HTERT RPE-1 (cell line): ENCODE measurements around the gene CHRM4.

Experiments used
- in situ Hi-C: fragments of 300-500 bp; cut with MboI; formaldehyde crosslinking; loops from 4 replicates; pipeline ENCODE4 v1.14.3; 2020; ENCODE audit warnings: low sequenced_read_pairs

The CHRM4 gene

DNA sequence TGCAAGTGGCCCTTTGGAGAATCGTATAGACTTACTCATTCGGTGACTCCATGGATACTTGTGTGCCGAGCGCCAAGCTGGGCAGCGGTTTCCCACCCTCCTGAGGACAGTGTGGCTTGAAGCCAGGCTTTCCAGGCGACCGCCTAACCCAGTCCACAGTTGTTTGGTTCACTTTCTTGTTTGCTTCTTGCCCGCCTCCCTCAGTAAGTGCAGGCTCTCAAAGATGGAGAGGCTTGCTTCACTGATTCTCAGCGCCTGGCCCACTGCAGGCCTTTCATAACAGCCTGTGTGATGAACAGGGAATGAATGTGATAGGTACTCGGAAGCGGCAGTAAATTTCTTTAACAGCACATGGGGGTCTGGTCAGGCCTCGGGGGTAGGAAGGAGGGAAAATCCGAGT, 21.3 kb downstream of the CHRM4 start:
- in situ Hi-C loops: no loop called here

DNA sequence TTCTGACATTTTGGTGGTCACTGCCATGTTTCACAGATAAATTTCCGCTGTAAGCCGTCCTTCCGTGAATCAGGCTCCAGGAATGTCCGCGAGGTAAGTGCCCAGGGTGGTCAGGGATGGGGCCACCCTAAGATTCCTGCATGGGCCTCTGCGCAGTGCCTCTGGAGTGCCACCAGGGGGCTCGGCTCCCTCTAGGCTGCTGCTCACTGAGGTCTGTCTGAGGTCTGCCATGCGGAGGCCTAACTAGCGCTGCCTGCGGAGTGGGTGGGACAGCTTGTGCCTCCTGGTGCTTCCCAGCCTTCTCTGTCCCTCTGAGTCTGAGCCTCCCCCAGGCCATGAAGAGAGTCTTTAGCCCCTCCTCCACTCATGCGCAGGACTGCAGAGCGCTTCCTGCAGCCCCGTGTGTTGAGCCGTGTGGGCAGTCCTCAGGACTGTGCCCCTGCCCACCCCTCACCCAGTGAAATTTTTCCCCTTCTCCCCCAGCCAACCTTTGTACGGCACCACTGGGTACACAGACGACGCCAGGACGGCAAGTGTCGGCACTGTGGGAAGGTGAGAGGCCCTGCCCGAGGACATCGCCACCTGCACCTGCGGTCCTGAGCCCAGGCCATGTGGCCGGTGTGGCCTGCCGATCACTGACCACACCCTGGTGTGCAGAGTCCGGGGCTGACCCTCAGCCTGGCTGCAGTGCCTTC, 22.0 kb downstream of the CHRM4 start:
- in situ Hi-C loops: no loop called here

DNA sequence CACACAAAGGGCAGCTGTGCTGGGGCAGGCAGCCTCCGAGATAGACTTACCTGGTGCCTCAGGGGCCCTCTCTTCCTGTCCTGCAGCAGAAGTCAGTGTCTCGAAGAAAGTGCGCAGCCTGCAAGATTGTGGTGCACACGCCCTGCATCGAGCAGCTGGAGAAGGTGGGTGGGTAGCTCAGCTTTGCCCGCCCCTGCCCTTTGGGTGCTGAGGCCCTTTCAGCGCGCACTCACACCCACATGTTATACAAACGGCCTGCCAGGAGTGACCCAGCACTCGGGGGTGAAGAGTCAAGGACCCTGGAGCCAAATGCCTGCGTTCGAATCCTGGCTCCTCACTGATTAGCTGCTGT, 23.7 kb downstream of the CHRM4 start:
- in situ Hi-C loops: no loop called here

DNA sequence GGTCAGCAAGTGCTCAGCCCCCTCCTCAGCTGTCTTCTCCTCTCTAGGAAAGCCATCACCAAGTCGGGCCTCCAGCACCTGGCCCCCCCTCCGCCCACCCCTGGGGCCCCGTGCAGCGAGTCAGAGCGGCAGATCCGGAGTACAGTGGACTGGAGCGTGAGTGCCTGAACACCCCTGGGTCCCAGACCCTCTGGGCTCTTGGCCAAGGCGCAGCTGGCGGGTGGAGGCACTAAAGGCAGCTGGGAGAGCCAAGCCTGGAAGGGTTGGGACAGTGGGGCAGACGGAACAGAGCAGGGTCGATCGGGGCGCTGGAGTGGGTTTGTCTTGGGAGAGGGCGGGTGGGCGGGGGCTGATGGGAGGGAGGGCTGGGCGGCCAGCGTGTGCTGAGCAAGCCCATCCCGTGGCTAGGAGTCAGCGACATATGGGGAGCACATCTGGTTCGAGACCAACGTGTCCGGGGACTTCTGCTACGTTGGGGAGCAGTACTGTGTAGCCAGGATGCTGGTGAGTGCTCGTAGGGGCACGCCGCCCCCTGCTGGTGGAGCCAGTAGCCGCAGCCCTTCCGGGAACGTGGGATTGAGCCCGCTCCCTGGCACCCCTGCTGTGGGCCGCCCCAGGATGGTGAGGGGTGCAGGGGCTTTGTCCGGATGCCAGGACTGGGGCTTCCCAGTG, 24.2 kb downstream of the CHRM4 start:
- in situ Hi-C loops: no loop called here

DNA sequence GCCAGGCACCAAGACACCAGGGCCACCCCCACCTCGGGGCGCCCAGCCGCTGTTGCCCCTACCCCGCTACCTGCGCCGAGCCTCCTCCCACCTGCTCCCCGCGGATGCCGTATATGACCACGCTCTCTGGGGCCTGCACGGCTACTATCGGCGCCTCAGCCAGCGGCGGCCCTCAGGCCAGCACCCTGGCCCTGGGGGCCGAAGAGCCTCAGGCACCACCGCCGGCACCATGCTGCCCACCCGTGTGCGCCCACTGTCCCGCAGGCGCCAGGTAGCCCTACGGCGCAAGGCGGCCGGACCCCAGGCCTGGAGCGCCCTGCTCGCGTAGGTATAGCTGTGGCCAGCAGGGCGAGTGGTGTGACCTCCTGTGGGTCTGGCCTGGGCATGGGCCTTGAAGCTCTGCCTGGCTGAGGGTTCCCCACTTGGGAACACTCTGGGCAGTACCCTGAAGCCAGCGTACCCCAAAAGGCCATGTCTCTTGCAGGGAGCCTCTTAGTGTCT, 24.9 kb downstream of the CHRM4 start:
- in situ Hi-C loops: no loop called here

DNA sequence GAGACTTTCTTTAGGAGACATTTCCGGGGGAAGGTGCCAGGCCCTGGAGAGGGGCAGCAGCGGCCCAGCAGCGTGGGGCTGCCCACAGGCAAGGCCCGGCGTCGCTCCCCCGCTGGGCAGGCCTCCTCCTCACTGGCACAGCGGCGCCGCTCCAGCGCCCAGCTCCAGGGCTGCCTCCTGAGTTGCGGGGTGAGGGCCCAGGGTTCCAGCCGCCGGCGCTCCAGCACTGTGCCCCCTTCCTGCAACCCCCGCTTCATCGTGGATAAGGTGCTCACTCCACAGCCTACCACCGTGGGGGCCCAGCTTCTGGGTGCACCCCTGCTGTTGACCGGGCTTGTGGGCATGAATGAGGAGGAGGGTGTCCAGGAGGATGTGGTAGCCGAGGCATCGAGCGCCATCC, 25.3 kb downstream of the CHRM4 start:
- in situ Hi-C loops: no loop called here

DNA sequence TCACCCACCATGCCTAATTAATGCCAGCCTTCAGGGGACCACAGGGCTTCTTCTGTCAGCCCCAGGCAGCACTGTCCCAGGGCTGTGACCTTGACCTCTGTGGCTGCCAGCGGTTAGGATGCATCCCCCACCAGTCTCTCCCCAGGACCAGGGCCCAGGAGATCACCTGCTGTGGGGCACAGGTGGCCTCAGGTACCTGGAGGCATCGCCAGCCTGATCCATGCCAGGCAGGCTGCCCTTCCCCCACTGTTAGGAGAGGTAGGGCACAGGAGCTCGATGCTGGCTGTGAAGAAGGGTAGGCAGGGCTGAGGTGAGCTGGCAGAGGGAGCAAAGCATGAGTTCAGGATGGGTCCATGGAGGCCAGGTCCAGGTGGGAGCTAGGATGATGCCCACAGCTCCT, 26.8 kb downstream of the CHRM4 start:
- in situ Hi-C loops: no loop called here

DNA sequence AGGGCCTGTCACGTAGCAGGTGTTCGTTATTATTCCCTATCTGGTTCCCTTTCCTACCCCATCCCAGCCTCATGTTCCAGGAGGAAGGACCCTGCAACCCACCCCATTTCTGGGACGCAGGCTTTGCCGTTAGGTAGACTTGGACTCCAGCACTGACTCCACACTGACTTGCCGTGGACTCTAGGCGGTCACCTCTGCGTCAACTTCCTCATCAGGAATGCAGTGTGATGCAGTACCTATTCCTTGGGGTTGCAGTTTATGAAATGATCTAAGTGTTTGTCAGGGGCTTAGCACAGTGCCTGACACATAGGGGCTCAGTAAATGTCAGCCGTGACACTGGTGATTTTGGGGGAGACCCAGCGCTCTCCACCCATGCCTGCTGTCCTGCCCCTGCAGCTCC, 27.5 kb downstream of the CHRM4 start:
- in situ Hi-C loops: no loop called here

DNA sequence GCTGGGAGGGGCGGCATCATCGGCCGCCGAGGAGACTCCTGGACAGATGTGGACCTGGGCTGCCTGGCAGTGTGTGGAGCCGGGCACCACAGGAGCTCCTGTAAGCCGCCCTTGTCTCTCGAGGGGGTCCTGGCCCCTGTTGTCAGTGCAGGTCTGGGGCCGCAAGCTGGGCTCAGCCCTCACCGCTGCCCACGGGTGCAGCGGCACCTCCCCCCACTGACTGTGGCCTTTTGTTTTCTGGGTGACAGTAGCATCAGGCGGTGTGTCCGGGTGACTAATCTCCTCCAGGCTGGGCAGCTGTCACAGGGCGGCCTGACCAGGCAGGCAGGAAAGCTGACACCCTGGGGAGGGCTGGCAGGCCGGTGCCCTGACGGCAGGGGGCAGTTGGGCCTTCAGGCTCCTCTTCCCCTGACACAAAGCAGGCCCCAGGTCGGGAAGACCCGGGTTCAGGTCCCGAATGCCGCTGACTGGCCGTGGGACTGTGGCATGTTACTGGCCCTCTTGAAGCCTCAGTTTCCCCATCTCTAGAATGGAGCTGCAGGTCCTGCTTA, 28.0 kb downstream of the CHRM4 start:
- in situ Hi-C loops: no loop called here

DNA sequence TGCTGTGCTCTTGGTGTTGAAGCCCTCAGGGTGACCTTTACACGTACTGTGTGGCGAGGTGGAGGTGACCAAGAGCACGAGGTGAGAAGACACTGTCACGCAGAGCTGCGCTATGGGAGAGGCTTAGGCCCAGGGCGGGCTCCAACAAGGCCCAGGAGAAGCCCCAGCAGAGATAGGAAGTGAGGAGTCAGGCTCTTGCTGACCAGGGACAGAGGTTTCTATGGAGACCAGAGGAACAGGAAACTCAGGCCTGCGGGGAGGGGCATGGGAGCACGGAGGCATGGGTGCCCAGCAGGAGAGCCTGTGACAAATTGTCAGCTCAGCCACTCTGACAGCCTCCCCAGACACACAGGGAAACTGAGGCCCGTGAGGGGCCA, 28.6 kb downstream of the CHRM4 start:
- in situ Hi-C loops: no loop called here

DNA sequence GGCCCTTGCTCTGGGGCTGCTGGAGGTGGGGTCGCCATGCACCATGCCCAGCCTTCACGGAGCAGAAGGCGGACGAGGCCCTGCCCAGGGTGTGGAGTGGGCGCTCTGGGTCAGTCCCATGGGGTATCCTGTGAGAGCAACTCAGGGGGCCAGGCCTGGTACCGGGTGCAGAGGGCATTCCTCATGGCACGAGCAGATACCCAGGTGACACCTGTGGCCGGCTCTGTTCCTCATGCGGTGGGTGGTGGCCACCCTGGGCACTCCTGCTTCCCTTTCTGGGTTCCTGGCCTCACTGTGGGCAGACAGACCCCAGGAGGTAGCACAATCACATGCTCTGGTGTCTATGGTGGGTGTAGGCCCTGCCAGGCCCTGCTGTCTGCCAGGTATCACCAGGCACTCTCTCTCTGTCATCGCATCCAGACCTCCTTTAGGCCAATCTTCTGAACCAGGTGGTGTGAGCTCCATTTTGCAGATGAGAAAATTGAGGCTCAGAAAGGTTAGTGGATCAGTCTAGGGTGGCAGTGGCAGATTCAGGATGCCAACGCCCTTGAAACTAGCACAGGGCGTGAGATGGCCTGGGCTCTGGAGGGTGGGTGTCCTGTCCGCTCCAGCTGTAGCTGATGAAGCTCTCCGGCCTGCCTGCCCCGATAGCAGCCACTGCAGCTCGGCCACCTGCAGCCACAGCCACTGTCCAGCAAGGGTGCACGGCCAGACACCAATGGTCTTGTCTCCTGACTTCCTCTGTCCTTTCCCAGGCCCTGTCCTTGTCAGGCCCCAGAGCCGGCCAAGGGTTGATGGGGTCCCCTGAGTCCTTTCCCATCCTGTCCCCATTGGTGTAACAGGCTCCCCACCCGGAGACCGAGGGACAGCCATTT, 29.2 kb downstream of the CHRM4 start:
- in situ Hi-C loops: no loop called here

DNA sequence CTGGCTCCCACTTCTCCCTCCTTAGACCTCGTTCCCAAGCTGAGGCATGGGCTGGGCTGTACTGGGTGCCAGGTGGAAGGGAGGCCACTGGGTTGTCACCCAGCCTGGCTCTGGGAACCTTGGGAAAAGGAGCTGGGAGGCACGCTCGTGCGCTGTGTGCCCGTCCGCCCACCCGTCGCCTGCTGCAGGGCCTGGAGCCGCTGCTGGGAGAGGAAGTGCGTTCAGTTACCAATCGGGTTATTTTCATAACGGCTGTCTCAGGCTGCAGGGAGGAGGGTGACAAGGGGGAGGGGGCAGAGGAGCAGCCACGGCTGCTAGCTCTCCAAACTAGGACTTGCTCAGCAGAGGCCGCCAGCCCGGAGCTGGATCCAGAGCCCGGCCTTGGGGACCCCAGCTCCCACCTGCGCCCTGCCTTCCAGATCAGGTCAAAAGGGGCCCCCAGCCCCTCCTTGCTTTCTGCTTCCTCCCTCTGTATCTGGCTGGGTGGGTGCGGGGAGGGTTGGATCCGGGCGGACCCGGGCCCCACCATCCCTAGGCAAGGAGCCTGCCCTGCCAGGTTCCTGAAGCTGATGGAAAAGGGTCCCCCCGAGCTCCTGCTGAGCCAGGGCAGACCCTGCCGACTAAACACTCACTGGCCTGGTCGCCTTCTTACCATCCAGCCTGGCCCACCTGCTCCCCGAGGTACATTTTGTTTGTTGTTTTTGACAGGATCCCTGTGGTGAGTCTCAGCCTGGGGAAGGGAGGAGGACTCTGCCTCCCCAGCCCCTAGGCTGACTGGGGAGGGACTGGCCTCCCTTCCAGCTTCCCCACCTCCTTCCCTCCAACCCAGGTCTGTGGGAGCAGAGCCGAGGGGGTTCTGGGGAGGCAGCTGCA, 30.1 kb downstream of the CHRM4 start:
- in situ Hi-C loops: no loop called here

DNA sequence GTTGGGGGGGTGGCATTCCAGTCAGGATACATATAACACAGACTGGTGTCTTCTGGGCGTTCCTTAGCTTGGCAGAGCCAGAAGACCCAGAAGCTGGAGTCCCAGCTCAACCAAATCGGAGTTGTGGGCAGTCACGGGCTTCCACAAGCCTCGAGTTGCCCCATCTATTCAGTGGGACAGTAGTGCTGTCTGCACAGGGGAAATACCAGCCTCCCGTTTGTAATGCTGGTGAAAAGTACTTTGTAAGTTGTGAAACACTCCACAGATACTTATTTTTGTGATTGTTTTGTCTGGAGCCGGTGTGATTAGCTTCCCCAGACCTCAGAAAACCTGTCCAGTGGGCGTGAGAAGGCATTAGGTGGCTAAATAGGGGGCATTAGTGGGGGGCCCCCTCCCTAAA, 30.7 kb downstream of the CHRM4 start:
- in situ Hi-C loops: no loop called here

DNA sequence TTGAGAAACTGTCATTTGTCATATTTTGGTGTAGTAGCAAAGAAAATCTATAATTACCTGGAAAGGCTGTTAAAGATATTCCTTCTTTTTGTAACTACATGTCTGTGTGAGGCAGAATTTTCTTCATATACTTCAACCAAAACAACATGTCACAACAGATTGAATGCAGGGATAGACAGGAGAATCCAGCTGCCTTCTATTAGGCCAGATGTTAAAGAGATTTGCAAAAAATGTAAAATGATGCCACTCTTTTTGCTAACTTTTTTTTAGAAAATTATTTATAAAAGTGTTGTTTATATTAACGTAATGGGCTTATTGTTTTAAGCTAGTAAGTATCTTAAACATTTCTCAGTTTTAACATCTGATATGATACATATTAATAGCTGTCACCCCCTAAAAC, 31.6 kb downstream of the CHRM4 start:
- in situ Hi-C loops: no loop called here

DNA sequence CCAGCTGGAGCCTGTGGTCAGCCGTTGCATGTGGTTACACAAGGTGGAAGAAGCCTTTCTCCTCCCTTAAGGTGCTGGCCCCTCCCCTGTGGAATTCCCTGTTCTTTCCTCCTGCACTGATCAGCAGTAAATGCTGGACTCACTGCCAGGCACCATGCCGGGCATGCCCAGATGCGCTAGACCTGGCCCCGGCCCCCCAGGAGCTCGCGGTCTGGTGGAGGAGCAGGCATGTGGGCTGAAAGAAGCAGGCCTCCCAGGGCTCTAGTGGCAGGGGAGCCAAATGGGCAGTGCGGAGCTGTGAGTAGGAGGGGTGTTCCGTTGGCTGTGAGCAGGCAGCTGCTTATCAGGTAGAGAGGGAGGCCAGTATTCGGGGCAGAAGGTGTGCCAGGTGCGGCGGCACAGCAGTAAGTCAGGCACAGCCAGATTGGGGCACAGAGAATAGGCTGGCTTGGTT, 34.1 kb downstream of the CHRM4 start:
- in situ Hi-C loops: no loop called here

DNA sequence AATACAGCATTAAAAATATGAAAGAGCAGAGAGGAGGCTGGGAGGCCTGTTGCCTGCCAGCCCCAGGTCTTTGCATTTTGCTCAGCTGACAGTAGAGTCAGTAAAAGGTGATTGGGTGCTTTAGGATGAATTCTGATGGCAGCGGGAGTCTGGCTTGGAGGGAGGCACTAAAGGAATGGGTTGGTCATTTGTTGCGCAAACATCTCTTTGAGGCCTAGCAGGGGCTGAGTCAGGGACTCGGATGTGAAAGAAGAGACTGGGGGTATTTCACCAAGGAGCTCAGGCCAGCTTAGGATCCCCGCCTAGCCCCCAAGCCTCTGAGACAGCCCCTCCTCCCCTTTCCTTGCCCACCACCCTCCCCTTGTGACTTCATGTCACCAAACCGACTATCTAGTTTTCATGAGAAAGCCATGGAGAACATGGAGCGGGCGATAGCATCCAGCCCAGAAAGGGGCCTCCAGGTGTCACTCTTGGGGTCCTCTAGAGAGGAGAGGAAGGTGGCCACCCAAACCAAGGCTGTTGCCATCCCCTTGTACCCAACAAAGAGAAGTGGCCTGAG, 34.6 kb downstream of the CHRM4 start:
- in situ Hi-C loops: no loop called here

DNA sequence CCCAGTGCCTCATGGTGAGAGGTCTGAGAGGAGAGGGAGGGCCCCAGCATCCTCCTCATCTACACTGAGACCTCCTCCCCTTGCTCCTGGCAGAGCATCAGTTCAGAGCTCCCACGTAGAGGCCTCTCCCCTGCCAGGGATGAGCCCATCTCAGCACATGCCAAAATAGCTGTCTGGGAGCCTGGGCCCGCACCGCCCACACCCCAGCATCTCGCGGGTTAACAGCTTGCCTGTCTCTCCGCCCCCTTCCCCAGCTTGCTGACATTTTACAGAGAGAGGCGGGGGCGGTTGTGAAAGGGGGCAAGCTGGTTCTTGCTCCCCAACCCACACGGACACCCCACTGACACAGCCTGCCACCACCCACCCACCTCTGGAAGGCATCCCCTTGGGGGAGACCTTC, 37.9 kb downstream of the CHRM4 start:
- in situ Hi-C loops: no loop called here

DNA sequence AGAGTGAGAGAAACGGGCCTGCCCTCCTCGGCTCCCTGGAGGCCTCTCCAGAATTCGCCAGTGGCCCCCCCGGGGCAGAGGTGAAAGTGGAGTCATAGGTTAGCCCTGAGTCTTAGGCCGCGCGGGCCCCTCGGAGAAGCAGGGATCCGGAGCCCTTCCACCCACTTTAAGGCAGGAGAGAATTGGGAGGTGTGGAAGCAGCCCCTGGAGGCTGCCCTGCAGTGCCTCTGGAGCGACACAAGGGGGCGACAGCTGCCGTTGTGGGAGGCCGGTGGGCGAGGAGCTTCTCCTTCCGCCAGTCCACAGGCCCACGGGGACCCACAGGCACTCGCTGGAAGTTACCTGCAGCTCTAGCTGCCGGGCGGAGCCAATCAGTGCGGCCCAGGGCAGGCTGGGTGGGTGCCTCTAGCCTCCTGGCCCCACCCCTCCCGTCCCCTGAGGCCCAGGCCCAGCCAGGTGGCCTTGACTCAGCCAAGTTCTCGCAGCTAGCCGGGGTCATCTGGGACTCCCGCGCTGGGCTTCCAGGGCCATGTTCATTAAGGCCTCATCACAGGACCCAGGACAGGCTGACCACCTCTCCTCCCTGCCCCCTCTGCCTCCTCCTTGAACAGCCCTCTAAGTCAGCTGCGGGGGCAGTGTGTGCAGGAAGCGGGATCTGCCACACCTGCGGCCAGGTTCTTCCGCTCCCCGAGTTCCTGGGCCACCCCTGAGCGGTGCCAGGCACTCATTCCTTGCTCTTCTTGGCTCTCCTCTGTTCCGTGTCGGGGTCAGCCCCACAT, 39.3 kb downstream of the CHRM4 start:
- in situ Hi-C loops: no loop called here

DNA sequence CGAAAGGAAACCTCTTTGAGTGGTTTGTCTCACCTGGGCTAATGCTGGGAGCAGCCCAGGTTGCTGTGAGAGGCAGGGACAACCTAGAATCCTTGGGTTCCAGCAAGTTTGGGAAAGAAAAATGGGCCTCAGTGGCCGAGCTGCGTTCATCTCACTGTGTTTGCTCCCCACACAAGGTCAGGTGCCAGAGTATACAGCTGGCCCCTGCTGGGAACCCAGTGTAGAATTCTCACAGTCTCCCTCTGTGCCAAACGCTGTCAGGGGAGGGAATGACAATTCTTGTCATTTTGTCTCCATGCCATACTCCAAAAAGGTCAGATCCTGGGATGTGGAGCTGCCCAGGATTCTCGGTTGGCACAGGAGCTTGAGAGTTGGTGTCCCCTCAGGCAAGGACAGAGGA, 40.0 kb downstream of the CHRM4 start:
- in situ Hi-C loops: no loop called here
